ENCODE results near the gene LMCD1. TPM values are rescaled to one million over a fixed set of nuclear protein-coding genes. Genes with fewer than 3 reads are reported as not detected.

LMCD1 gene
- total RNA-seq, 4 donors from 2014 or later = 13.9 to 64.6 (median 25.6) TPM

DNA sequence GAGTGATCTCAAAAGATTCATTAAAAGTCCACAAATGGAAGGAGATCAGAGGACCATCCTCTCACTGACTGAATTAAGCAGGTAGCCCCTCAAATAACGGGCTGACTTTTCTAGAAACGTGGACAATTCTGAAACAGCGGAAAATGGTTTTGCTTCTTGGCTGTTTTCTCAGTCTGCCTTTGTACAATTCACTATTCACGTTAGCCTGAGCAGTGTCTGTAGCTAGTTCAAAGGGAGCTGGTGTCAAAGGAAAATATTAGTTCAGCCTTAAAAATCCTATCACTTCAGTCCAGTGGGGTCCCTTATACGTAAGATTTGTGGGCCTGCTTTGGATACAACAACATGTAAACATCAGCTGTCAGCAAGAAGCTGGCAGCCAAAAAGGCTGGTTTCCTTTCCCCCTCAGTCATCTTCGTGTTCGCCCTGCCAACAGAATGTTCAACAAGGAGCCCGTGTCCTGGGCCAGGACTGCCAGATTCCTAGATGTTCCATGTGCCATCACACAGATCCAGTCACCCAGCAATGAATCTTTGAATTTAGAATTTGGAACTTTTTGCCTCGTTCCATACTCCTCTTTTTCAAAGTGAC lies 19.3 kb downstream of the LMCD1 start:
- H3K27me3 ChIP-seq = no peaks in the 10 kb centered on the region
- TF ChIP-seq, protein P1, sequence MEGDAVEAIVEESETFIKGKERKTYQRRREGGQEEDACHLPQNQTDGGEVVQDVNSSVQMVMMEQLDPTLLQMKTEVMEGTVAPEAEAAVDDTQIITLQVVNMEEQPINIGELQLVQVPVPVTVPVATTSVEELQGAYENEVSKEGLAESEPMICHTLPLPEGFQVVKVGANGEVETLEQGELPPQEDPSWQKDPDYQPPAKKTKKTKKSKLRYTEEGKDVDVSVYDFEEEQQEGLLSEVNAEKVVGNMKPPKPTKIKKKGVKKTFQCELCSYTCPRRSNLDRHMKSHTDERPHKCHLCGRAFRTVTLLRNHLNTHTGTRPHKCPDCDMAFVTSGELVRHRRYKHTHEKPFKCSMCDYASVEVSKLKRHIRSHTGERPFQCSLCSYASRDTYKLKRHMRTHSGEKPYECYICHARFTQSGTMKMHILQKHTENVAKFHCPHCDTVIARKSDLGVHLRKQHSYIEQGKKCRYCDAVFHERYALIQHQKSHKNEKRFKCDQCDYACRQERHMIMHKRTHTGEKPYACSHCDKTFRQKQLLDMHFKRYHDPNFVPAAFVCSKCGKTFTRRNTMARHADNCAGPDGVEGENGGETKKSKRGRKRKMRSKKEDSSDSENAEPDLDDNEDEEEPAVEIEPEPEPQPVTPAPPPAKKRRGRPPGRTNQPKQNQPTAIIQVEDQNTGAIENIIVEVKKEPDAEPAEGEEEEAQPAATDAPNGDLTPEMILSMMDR (IDR thresholded peaks at IDR 0.05) = no peak
- TF ChIP-seq POLR2A (IDR thresholded peaks at IDR 0.05) = no peak
- H3K36me3 ChIP-seq = no peaks in the 10 kb centered on the region
- no peak overlapping the region for H3K27ac ChIP-seq
- peaks cover 0 to 3% of the 10 kb centered on the region in 2 donors for H3K4me1 ChIP-seq
- no peaks in the 10 kb centered on the region for H3K9me3 ChIP-seq
- DNase-seq = no peak
- H3K4me3 ChIP-seq (replicated peaks in 1 of 3) = no peak overlapping the region
- intact Hi-C loops (cut with DNase I) = no loop called here
- WGBS, 2 donors = 93 to 95% methylated on average over 9 of the region's 9 CpGs

DNA sequence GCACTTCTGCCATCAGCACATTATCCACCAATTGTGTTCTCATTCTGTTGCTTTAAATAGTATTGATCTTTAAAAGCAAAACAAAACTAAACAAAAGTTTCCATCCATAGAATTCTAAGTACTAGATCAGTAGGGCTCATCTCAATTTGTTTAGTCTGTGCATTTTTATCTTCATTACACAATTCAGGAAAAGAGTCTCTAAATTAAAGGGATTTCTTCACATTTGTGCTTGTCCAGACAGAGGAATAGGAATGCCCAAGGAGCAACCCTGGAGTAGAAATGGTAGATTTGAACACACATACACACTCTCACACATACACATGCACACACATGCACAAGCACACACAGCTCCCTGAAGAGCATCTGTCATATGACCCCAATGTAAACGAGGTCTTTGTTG lies 21.4 kb downstream of the LMCD1 start:
- intact Hi-C loops (cut with DNase I) = no loop called here
- no peak for DNase-seq
- H3K27ac ChIP-seq = no peak overlapping the region
- H3K36me3 ChIP-seq = no peaks in the 10 kb centered on the region
- no peak for TF ChIP-seq POLR2A (IDR thresholded peaks at IDR 0.05)
- TF ChIP-seq, protein P1 (IDR thresholded peaks at IDR 0.05) = no peak
- no peaks in the 10 kb centered on the region for H3K27me3 ChIP-seq
- no peak overlapping the region for H3K4me3 ChIP-seq (replicated peaks in 1 of 3)
- H3K4me1 ChIP-seq = peaks cover 0 to 2% of the 10 kb centered on the region in 2 donors
- no peaks in the 10 kb centered on the region for H3K9me3 ChIP-seq
- 61 to 83% methylated on average over 1 of the region's 1 CpG for WGBS, 2 donors

DNA sequence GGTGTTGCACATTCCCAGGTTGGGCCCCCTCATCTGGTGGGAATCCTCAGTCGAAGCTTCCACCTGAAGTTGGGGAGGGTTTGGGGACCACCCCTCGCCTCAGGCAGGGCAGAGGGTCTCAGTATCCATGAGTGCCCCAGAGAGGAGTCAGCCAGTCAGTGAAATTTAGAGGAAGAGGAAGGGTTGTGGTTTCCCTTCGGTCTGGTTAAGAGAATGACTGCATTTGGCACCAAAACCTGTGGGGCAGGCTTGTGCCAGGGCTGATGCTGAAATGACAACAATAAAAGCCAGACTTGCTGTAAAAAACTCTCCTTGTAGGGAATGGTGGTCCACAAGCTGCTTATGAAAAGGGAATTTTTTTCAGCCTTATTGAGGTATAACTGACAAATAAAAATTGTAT lies 22.6 kb downstream of the LMCD1 start:
- Histone ChIP-seq H3K4me1 (peaks cover 0 to 2% of the 10 kb centered on the region in 2 donors), H3K9me3 (no peaks in the 10 kb centered on the region), H3K27ac (peak overlapping the region in 1 of 3 donors; percentile 7), H3K27me3 (no peaks in the 10 kb centered on the region), H3K4me3 (replicated peaks in 1 of 3) (no peak overlapping the region), H3K36me3 (no peaks in the 10 kb centered on the region)
- intact Hi-C loops (cut with DNase I) = no loop called here
- WGBS, 2 donors = 69 to 71% methylated on average over 3 of the region's 3 CpGs
- no peak for DNase-seq
- no peak for TF ChIP-seq POLR2A (IDR thresholded peaks at IDR 0.05)
- TF ChIP-seq, protein P1 (IDR thresholded peaks at IDR 0.05) = no peak

DNA sequence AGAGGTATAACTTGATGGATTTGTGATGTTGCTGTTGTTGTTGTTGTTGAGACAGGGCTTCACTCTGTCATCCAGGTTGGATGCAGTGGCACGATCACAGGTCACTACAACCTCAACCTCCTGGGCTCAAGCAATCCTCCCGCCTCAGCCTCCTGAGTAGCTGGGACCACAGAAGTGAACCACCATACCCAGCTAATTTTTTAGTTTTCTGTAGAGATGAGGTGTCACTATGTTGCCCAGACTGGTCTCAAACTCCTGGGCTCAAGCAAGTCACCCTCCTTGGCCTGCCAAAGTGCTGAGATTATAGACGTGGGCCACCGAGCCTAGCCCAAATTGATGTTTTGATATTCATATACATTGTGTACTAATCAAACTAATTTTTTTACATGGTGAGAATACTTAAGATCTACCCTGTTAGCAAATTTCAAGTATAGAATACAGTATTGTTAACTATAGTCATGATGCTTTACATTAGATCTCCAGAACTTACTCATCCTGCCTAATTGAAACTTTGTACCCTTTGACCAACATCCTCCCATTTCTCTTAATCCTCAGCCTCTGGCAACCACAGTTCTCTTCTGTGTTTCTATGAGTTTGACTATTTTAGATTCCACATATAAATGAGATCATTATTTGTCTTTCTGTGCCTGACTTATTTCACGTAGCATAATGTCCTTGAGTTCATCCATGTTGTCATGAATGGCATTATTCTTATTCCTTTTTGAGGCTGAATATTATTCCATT lies 23.2 kb downstream of the LMCD1 start:
- no peak overlapping the region for H3K27ac ChIP-seq
- no peaks in the 10 kb centered on the region for H3K27me3 ChIP-seq
- H3K4me1 ChIP-seq = peaks cover 0 to 7% of the 10 kb centered on the region in 2 donors
- 94% methylated on average over 5 of the region's 5 CpGs for WGBS, 2 donors
- intact Hi-C loops (cut with DNase I) = no loop called here
- TF ChIP-seq POLR2A (IDR thresholded peaks at IDR 0.05) = no peak
- TF ChIP-seq, protein P1 (IDR thresholded peaks at IDR 0.05) = no peak
- H3K9me3 ChIP-seq = no peaks in the 10 kb centered on the region
- DNase-seq = no peak
- H3K36me3 ChIP-seq = no peaks in the 10 kb centered on the region
- H3K4me3 ChIP-seq (replicated peaks in 1 of 3) = no peak overlapping the region

DNA sequence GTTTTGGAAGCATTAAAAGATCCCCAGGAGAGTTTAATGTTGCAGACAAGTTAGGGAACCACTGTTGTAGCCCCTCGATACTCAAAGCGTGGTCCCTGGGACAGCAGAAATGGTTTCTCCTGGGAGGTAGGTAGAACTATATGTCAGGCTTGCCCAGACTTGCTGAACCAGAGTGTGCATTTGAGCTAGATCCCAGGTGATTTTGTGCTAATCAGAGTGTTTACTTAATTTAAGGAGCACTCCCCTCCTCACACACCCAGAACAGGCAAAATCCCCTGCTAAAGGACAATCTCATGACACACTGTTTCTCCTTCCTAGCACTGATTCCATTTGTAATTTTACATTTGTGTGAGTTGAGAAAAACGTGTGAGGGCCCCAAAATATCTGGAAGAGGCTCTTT lies 24.3 kb downstream of the LMCD1 start:
- no peak overlapping the region for H3K27ac ChIP-seq
- TF ChIP-seq POLR2A (IDR thresholded peaks at IDR 0.05) = no peak
- TF ChIP-seq, protein P1 (IDR thresholded peaks at IDR 0.05) = no peak
- H3K27me3 ChIP-seq = no peaks in the 10 kb centered on the region
- intact Hi-C loops (cut with DNase I) = no loop called here
- peaks cover 0 to 15% of the 10 kb centered on the region in 2 donors for H3K4me1 ChIP-seq
- no peaks in the 10 kb centered on the region for H3K9me3 ChIP-seq
- 82 to 83% methylated on average over 3 of the region's 3 CpGs for whole genome bisulfite sequencing, 2 donors
- DNase-seq = no peak
- no peaks in the 10 kb centered on the region for H3K36me3 ChIP-seq
- H3K4me3 ChIP-seq (replicated peaks in 1 of 3) = no peak overlapping the region
